ENCODE measurements around the gene TAS1R3. TPM values are rescaled to one million over a fixed set of nuclear protein-coding genes. Genes with fewer than 3 reads are reported as not detected.

TAS1R3 gene
- total RNA-seq, 2 donors from 2014 or later = 0.30 to 0.35 TPM

GRCh38 chr1:1349256-1350012 lies 18.4 kb downstream of the TAS1R3 start, which contains the start of gene DVL1:
DVL1 (minus strand) TSS chr1:1349418; CDS start chr1:1349065, 353 bp downstream.
- Histone ChIP-seq H3K27ac (peak within 1 kb of the TSS; percentile 85 to 92), H3K27me3 (peaks cover 6 to 9% of the 10 kb centered on the region in 2 donors), H3K4me1 (peaks cover 0 to 75% of the 10 kb centered on the region in 2 donors), H3K36me3 (peaks cover 6% of the 10 kb centered on the region), H3K9me3 (no peaks in the 10 kb centered on the region), H3K4me3 (peak within 1 kb of the TSS; percentile 77 to 78)
- DNase-seq (ENCODE audit: low spot score) = no peak
- peak in 1 of 2 donors; percentile 67 for TF ChIP-seq CTCF (IDR thresholded peaks at IDR 0.05)

GRCh38 chr1:1351511-1352427 lies 20.7 kb downstream of the TAS1R3 start:
- DNase-seq (ENCODE audit: low spot score) = peak; percentile 77
- peaks cover 6 to 19% of the 10 kb centered on the region in 2 donors for H3K27me3 ChIP-seq
- H3K27ac ChIP-seq = peak overlapping the region; percentile 49 to 61
- TF ChIP-seq CTCF (IDR thresholded peaks at IDR 0.05) = no peak
- H3K36me3 ChIP-seq = peaks cover 8% of the 10 kb centered on the region
- no peaks in the 10 kb centered on the region for H3K9me3 ChIP-seq
- peaks cover 0 to 75% of the 10 kb centered on the region in 2 donors for H3K4me1 ChIP-seq
- no peak overlapping the region for H3K4me3 ChIP-seq

- Histone ChIP-seq H3K27me3 (peaks cover 6 to 19% of the 10 kb centered on the region in 2 donors), H3K4me3 (no peak overlapping the region), H3K27ac (peak overlapping the region in 1 of 2 donors; percentile 21), H3K4me1 (peaks cover 0 to 66% of the 10 kb centered on the region in 2 donors), H3K9me3 (no peaks in the 10 kb centered on the region), H3K36me3 (peaks cover 8% of the 10 kb centered on the region)
- TF ChIP-seq CTCF (IDR thresholded peaks at IDR 0.05) = no peak
- no peak for DNase-seq (ENCODE audit: low spot score)
Observed at GRCh38 chr1:1352786-1353388, 21.8 kb downstream of the TAS1R3 start.

GRCh38 chr1:1353389-1354151 lies 22.5 kb downstream of the TAS1R3 start:
- H3K27me3 ChIP-seq = peaks cover 6 to 19% of the 10 kb centered on the region in 2 donors
- H3K4me1 ChIP-seq = peaks cover 0 to 64% of the 10 kb centered on the region in 2 donors
- peaks cover 8% of the 10 kb centered on the region for H3K36me3 ChIP-seq
- H3K27ac ChIP-seq = peak overlapping the region in 1 of 2 donors; percentile 21
- no peak for TF ChIP-seq CTCF (IDR thresholded peaks at IDR 0.05)
- no peaks in the 10 kb centered on the region for H3K9me3 ChIP-seq
- no peak overlapping the region for H3K4me3 ChIP-seq
- no peak for DNase-seq (ENCODE audit: low spot score)

Data from right atrium auricular region (tissue), 2 donors.